Activated CD8-positive, alpha-beta T cell treated with anti-CD3 and anti-CD28 coated beads for 36 hours (primary cell): ENCODE results near the gene ZBTB1. TPM values are rescaled to one million over a fixed set of nuclear protein-coding genes. Genes with fewer than 3 reads are reported as not detected.

ENCODE experiments used
- ATAC-seq: fragments of 200-7000 bp; cut with Tn5 transposase; one replicate; pipeline ENCODE4 v1.10.0; 2021; ENCODE audit warnings: mild to moderate bottlenecking, moderate library complexity
- CTCF ChIA-PET: fragments of 350-600 bp; sonication (Branson Sonifier 250); formaldehyde crosslinking; loops from one replicate; lab custom pipeline; 2021; ENCODE audit warnings: antibody characterized with exemption; lab: Charles Lee
- POLR2A ChIA-PET: fragments of 350-600 bp; sonication (Branson Sonifier 250); formaldehyde crosslinking; loops from one replicate; lab custom pipeline; 2021; ENCODE audit warnings: antibody characterized with exemption; lab: Charles Lee
- DNase-seq: peaks from one replicate; pipeline ENCODE4 v3.0.0-alpha.2; 2020
- H3K27ac Mint-ChIP-seq: one replicate; pipeline ENCODE4 v1.8.0; 2021; ENCODE audit warnings: mild to moderate bottlenecking, mixed read lengths
- H3K27me3 Mint-ChIP-seq: one replicate; pipeline ENCODE4 v1.8.0; 2021; ENCODE audit warnings: mixed read lengths
- H3K36me3 Mint-ChIP-seq: one replicate; pipeline ENCODE4 v1.8.0; 2021; ENCODE audit warnings: low read depth, mixed read lengths
- H3K4me1 Mint-ChIP-seq: one replicate; pipeline ENCODE4 v1.8.0; 2021; ENCODE audit warnings: low read depth, mixed read lengths
- H3K4me3 Mint-ChIP-seq: one replicate; pipeline ENCODE4 v1.8.0; 2021; ENCODE audit warnings: mild to moderate bottlenecking, moderate library complexity, mixed read lengths
- H3K9me3 Mint-ChIP-seq: one replicate; pipeline ENCODE4 v1.8.0; 2021; ENCODE audit warnings: mixed read lengths
- intact Hi-C: fragments of 100-400 bp; cut with micrococcal nuclease; formaldehyde crosslinking; loops from one replicate; pipeline ENCODE4 v1.10.0; 2022
- total RNA-seq, 2 experiments: library from RNA; stranded (reverse); gene quantifications; one replicate each; pipeline ENCODE4 v1.2.3, GENCODE V29; 2021
- TF ChIP-seq, protein P1 (sequence below): fragments of 200-600 bp; IDR thresholded peaks from one replicate; pipeline ENCODE4 v1.8.0; 2022; ENCODE audit warnings: antibody characterized with exemption, mild to moderate bottlenecking

Gene ZBTB1, protein sequence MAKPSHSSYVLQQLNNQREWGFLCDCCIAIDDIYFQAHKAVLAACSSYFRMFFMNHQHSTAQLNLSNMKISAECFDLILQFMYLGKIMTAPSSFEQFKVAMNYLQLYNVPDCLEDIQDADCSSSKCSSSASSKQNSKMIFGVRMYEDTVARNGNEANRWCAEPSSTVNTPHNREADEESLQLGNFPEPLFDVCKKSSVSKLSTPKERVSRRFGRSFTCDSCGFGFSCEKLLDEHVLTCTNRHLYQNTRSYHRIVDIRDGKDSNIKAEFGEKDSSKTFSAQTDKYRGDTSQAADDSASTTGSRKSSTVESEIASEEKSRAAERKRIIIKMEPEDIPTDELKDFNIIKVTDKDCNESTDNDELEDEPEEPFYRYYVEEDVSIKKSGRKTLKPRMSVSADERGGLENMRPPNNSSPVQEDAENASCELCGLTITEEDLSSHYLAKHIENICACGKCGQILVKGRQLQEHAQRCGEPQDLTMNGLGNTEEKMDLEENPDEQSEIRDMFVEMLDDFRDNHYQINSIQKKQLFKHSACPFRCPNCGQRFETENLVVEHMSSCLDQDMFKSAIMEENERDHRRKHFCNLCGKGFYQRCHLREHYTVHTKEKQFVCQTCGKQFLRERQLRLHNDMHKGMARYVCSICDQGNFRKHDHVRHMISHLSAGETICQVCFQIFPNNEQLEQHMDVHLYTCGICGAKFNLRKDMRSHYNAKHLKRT
- 10 to 100 TPM; 64.7 to 67.8 TPM for total RNA-seq

DNA sequence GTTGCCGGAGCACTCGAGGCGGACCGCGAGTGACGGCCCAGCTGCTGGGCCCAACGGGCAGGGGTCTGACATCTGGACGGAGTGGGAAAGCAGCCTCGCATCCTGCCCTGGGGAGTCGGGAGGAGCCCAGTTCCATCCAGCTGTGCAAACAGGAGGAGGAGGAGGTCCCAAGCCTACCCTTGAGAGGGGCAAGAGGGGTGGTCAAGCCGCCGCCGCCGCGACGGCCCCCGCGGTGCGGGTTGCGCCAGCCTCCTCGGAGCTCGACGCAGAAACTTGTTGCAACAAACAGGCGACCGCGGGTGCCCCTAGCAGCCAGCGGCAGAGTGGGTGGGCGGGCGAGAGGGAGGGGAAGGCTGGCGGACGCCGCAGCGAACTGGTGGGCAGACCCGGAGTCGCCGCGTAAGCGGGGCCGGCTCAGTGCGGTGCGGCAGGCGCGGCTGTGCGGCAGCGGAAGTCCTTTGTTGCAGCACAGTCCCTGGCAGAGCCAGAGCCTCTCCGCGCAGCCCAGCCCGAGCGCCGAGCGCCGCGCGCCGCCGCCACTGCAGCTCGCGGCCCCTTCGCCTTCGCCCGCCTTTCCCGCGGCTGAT is at the start of gene ZBTB1:
TSS of gene ZBTB1 (plus strand) at position 461 of the 587 bp plus-strand sequence. CDS start 16,735 bp downstream, outside the sequence.
- TF ChIP-seq, protein P1, sequence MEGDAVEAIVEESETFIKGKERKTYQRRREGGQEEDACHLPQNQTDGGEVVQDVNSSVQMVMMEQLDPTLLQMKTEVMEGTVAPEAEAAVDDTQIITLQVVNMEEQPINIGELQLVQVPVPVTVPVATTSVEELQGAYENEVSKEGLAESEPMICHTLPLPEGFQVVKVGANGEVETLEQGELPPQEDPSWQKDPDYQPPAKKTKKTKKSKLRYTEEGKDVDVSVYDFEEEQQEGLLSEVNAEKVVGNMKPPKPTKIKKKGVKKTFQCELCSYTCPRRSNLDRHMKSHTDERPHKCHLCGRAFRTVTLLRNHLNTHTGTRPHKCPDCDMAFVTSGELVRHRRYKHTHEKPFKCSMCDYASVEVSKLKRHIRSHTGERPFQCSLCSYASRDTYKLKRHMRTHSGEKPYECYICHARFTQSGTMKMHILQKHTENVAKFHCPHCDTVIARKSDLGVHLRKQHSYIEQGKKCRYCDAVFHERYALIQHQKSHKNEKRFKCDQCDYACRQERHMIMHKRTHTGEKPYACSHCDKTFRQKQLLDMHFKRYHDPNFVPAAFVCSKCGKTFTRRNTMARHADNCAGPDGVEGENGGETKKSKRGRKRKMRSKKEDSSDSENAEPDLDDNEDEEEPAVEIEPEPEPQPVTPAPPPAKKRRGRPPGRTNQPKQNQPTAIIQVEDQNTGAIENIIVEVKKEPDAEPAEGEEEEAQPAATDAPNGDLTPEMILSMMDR = no peak
- Mint-ChIP-seq H3K4me3 (peak within 1 kb of the TSS; percentile 79), H3K4me1 (peaks cover 33% of the 10 kb centered on the region), H3K27ac (peak within 1 kb of the TSS; percentile 99), H3K36me3 (peaks cover 62% of the 10 kb centered on the region), H3K27me3 (no peaks in the 10 kb centered on the region), H3K9me3 (no peaks in the 10 kb centered on the region)
- DNase-seq (peak; percentile 94), ATAC-seq (peak; percentile 50)
- ChIA-PET CTCF (interaction anchor here (0.6 to 1.4 kb wide), 2 partner anchors 35 to 75 kb away, joined by 3 to 4 read pairs; no protein-coding TSS in a partner anchor), POLR2A (interaction anchor here (0.6 to 3.4 kb wide), 14 partner anchors 9 to 133 kb away, joined by 3 to 19 read pairs (median 6); partner anchors contain the start of genes AKAP5 and HSPA2)
- intact Hi-C loops = no loop called here

DNA sequence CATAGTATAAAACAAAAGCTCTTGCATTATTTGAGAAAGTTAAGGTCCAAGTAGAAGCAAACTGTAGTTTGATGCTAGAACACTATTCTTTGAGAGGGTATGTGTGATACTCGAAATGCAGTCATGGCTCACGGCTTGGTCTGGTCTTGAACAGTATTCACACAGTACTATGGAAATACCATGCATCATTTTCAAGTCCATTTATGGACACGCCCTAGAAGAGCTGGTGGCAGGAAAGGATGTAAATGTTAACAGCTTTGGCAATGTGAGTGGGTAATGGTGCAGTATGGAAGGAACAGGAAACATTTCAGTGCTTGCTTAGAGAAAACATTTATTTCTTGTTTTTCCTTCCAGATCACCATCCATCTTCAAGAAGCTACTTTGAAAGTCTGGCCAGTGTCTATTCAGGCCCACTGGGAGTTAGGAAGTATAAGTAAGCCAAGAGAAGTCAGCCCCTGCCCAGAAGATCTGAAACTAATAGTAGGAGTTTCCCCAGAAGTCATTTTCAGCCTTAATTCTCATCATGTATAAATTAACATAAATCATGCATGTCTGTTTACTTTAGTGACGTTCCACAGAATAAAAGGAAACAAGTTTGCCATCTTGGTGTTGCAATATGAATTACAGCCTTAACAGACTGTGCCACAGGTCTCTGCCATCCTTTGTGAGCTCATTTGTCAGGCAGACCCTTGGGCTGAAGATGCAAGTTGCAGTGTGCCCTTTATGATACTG is 45.0 kb upstream of the ZBTB1 start:
- intact Hi-C loops = no loop called here
- Mint-ChIP-seq H3K36me3 (peaks cover 52% of the 10 kb centered on the region), H3K27me3 (no peaks in the 10 kb centered on the region), H3K27ac (peak overlapping the region; percentile 49), H3K4me3 (no peak overlapping the region), H3K4me1 (peaks cover 14% of the 10 kb centered on the region), H3K9me3 (no peaks in the 10 kb centered on the region)
- DNase-seq (no peak), ATAC-seq (no peak)
- TF ChIP-seq, protein P1 = no peak
- CTCF ChIA-PET = interaction anchor here (0.7 to 2.6 kb wide), 2 partner anchors 29 to 49 kb away, joined by 3 to 10 read pairs; no protein-coding TSS in a partner anchor
- POLR2A ChIA-PET = interaction anchor here (1.2 kb wide), 2 partner anchors 8 to 77 kb away, joined by 3 read pairs; no protein-coding TSS in a partner anchor

DNA sequence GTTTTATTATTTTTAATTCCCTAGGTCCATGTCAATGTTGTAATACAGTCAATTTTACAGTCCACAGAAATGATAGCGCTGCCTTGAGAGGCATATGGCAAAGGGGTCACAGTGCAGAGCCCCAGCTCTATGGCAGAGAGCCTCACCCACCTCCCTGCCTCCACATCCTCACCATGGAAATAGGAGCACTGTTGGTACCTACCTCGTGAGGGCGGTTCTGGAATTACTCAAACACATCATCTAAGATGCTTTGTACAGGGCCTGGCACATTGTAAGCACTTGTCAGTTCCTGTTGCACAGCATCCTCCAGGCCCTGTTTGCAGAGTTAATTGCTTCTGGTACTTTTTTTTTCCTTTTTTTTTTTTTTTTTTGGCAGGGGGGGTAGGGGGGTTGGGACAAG is 43.3 kb upstream of the ZBTB1 start:
- intact Hi-C loops = no loop called here
- no peak for DNase-seq
- Mint-ChIP-seq H3K4me3 (no peak overlapping the region), H3K36me3 (peaks cover 41% of the 10 kb centered on the region), H3K4me1 (peaks cover 24% of the 10 kb centered on the region), H3K27me3 (no peaks in the 10 kb centered on the region), H3K9me3 (no peaks in the 10 kb centered on the region), H3K27ac (no peak overlapping the region)
- ATAC-seq = no peak
- TF ChIP-seq, protein P1 = no peak
- POLR2A ChIA-PET = no interaction called here
- CTCF ChIA-PET = interaction anchor here (2.6 kb wide), 2 partner anchors 31 kb away, joined by 10 to 11 read pairs; no protein-coding TSS in a partner anchor

DNA sequence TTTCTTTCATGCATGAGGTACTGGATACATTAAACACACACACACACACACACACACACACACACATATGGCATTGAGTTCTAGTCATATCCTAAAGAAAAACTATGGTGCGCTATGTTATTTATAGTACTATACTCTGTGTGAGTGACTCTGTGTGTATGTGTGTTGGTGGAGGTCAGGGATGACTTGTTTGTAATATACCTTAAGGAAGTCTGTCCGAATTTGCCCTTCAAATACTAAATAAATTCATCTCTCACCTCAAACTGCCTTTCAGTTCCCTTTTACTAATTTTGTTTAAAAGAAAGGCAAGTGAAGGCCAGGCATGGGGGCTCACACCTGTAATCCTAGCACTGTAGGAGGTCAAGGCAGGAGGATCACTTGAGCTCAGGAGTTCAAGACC is 41.4 kb upstream of the ZBTB1 start:
- no peak overlapping the region for H3K27ac Mint-ChIP-seq
- H3K9me3 Mint-ChIP-seq = no peaks in the 10 kb centered on the region
- POLR2A ChIA-PET = interaction anchor here (1.1 to 1.9 kb wide), 4 partner anchors 12 to 59 kb away, joined by 3 to 9 read pairs (median 4); no protein-coding TSS in a partner anchor
- H3K4me1 Mint-ChIP-seq = peaks cover 34% of the 10 kb centered on the region
- peaks cover 38% of the 10 kb centered on the region for H3K36me3 Mint-ChIP-seq
- H3K27me3 Mint-ChIP-seq = no peaks in the 10 kb centered on the region
- ATAC-seq = no peak
- no peak overlapping the region for H3K4me3 Mint-ChIP-seq
- intact Hi-C loops = no loop called here
- CTCF ChIA-PET = interaction anchor here (1.2 to 5.7 kb wide), 5 partner anchors 15 to 70 kb away, joined by 3 to 26 read pairs (median 7); no protein-coding TSS in a partner anchor
- DNase-seq = no peak
- TF ChIP-seq, protein P1 = no peak
